ENCODE measurements around the gene KIF5C. TPM values are rescaled to one million over a fixed set of nuclear protein-coding genes. Genes with fewer than 3 reads are reported as not detected.

KIF5C gene
- total and polyA plus RNA-seq, 4 donors, result 0.06 to 0.25 (median 0.14) TPM

DNA sequence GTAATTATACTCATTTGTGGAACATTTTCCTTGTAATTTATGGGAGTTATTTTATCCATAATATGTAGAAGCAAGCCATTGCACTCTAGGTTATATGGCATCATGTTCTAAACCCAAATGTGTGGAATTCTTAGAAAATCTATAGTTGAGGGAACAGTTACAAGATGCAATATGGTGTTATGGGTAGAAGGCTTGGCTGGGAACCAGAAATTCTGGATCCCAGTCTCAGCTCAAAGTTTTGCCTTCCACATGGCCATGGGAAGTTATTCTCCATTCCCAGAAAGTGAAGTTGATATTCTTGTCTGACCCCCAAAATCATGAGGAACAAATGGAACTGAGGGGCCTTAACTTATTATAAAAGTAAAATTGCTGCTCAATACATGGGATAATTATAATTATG, 38.0 kb downstream of the KIF5C start (continued):
- TF ChIP-seq, protein P1, sequence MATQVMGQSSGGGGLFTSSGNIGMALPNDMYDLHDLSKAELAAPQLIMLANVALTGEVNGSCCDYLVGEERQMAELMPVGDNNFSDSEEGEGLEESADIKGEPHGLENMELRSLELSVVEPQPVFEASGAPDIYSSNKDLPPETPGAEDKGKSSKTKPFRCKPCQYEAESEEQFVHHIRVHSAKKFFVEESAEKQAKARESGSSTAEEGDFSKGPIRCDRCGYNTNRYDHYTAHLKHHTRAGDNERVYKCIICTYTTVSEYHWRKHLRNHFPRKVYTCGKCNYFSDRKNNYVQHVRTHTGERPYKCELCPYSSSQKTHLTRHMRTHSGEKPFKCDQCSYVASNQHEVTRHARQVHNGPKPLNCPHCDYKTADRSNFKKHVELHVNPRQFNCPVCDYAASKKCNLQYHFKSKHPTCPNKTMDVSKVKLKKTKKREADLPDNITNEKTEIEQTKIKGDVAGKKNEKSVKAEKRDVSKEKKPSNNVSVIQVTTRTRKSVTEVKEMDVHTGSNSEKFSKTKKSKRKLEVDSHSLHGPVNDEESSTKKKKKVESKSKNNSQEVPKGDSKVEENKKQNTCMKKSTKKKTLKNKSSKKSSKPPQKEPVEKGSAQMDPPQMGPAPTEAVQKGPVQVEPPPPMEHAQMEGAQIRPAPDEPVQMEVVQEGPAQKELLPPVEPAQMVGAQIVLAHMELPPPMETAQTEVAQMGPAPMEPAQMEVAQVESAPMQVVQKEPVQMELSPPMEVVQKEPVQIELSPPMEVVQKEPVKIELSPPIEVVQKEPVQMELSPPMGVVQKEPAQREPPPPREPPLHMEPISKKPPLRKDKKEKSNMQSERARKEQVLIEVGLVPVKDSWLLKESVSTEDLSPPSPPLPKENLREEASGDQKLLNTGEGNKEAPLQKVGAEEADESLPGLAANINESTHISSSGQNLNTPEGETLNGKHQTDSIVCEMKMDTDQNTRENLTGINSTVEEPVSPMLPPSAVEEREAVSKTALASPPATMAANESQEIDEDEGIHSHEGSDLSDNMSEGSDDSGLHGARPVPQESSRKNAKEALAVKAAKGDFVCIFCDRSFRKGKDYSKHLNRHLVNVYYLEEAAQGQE (IDR thresholded peaks at IDR 0.05), result no peak
- TF ChIP-seq FOXA1 (IDR thresholded peaks at IDR 0.05), result no peak
- no peak for TF ChIP-seq NR2F2 (IDR thresholded peaks at IDR 0.05)

GRCh38 chr2:148913492-148913891, 38.5 kb downstream of the KIF5C start:
- DNase-seq (ENCODE audit: low spot score), result no peak
- Histone ChIP-seq H3K4me1 (ENCODE audit: control insufficient read depth in 4 of 4, insufficient read depth in 4 of 4, low read length in 3 of 4) (no peaks in the 10 kb centered on the region), H3K27me3 (ENCODE audit: control insufficient read depth in 4 of 4, insufficient read depth in 4 of 4, low read length in 3 of 4) (no peaks in the 10 kb centered on the region), H3K9ac (ENCODE audit: low read depth in 1 of 2, low read length in 2 of 2) (no peak overlapping the region), H3K36me3 (ENCODE audit: control insufficient read depth in 4 of 4, insufficient read depth in 3 of 4, low read depth in 1 of 4, low read length in 3 of 4) (no peaks in the 10 kb centered on the region), H3K9me3 (ENCODE audit: control insufficient read depth in 4 of 4, low read length in 3 of 4) (peaks cover 0 to 2% (median 2%) of the 10 kb centered on the region in 4 donors), H3K27ac (ENCODE audit: low read depth in 1 of 2, low read length in 2 of 2) (no peak overlapping the region), H3K4me3 (ENCODE audit: low read depth in 1 of 3, low read length in 3 of 3) (no peak overlapping the region)
- 93% methylated on average over 8 of the region's 8 CpGs for WGBS
- TF ChIP-seq JUND (IDR thresholded peaks at IDR 0.05) (no peak), HNF4A (conservative IDR thresholded peaks at IDR 0.05) (no peak), RAD21 (IDR thresholded peaks at IDR 0.05) (no peak), FOXA1 (IDR thresholded peaks at IDR 0.05) (no peak), MAX (IDR thresholded peaks at IDR 0.05) (no peak)

- WGBS, result 91% methylated on average over 4 of the region's 4 CpGs
- Histone ChIP-seq H3K27ac (ENCODE audit: low read depth in 1 of 2, low read length in 2 of 2) (no peak overlapping the region), H3K4me3 (ENCODE audit: low read depth in 1 of 3, low read length in 3 of 3) (no peak overlapping the region), H3K4me1 (ENCODE audit: control insufficient read depth in 4 of 4, insufficient read depth in 4 of 4, low read length in 3 of 4) (no peaks in the 10 kb centered on the region), H3K9ac (ENCODE audit: low read depth in 1 of 2, low read length in 2 of 2) (no peak overlapping the region), H3K36me3 (ENCODE audit: control insufficient read depth in 4 of 4, insufficient read depth in 3 of 4, low read depth in 1 of 4, low read length in 3 of 4) (no peaks in the 10 kb centered on the region), H3K9me3 (ENCODE audit: control insufficient read depth in 4 of 4, low read length in 3 of 4) (peaks cover 4 to 9% (median 4%) of the 10 kb centered on the region in 4 donors), H3K27me3 (ENCODE audit: control insufficient read depth in 4 of 4, insufficient read depth in 4 of 4, low read length in 3 of 4) (no peaks in the 10 kb centered on the region)
- no peak for DNase-seq (ENCODE audit: low spot score)
- TF ChIP-seq FOXA2 (IDR thresholded peaks at IDR 0.05) (no peak), SP1 (IDR thresholded peaks at IDR 0.05) (no peak), TAF1 (conservative IDR thresholded peaks at IDR 0.05) (no peak), YY1 (IDR thresholded peaks at IDR 0.05) (no peak), GABPA (IDR thresholded peaks at IDR 0.05 in 1 of 2, conservative IDR thresholded peaks at IDR 0.05 in 1 of 2) (no peak), JUND (IDR thresholded peaks at IDR 0.05) (no peak), RXRA (IDR thresholded peaks at IDR 0.05) (no peak), HNF4G (IDR thresholded peaks at IDR 0.05) (no peak), HNF4A (conservative IDR thresholded peaks at IDR 0.05) (no peak), FOXA1 (IDR thresholded peaks at IDR 0.05) (no peak), MAX (IDR thresholded peaks at IDR 0.05) (no peak), RAD21 (IDR thresholded peaks at IDR 0.05) (no peak), NR2F2 (IDR thresholded peaks at IDR 0.05) (no peak), EGR1 (IDR thresholded peaks at IDR 0.05; ENCODE audit: low read depth in 2 of 2) (no peak)
- TF ChIP-seq, protein P1 (IDR thresholded peaks at IDR 0.05), result no peak
- TF ChIP-seq, protein P2, sequence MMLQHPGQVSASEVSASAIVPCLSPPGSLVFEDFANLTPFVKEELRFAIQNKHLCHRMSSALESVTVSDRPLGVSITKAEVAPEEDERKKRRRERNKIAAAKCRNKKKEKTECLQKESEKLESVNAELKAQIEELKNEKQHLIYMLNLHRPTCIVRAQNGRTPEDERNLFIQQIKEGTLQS (IDR thresholded peaks at IDR 0.05), result no peak
- TF ChIP-seq, protein P3, sequence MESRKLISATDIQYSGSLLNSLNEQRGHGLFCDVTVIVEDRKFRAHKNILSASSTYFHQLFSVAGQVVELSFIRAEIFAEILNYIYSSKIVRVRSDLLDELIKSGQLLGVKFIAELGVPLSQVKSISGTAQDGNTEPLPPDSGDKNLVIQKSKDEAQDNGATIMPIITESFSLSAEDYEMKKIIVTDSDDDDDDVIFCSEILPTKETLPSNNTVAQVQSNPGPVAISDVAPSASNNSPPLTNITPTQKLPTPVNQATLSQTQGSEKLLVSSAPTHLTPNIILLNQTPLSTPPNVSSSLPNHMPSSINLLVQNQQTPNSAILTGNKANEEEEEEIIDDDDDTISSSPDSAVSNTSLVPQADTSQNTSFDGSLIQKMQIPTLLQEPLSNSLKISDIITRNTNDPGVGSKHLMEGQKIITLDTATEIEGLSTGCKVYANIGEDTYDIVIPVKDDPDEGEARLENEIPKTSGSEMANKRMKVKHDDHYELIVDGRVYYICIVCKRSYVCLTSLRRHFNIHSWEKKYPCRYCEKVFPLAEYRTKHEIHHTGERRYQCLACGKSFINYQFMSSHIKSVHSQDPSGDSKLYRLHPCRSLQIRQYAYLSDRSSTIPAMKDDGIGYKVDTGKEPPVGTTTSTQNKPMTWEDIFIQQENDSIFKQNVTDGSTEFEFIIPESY (IDR thresholded peaks at IDR 0.05), result no peak
Measured at GRCh38 chr2:148914463-148914862, 39.4 kb downstream of the KIF5C start.
